GM12874 (cell line): Measurements from ENCODE around the gene IL10RB.

Source experiments
- TF ChIP-seq, protein P1 (sequence below): IDR thresholded peaks from 2 replicates; pipeline ENCODE4 v1.5.1; 2011; ENCODE audit warnings: low read depth, mild to moderate bottlenecking, control low read depth, low read length, moderate library complexity; ENCODE audit not compliant: insufficient read depth

The IL10RB gene

DNA sequence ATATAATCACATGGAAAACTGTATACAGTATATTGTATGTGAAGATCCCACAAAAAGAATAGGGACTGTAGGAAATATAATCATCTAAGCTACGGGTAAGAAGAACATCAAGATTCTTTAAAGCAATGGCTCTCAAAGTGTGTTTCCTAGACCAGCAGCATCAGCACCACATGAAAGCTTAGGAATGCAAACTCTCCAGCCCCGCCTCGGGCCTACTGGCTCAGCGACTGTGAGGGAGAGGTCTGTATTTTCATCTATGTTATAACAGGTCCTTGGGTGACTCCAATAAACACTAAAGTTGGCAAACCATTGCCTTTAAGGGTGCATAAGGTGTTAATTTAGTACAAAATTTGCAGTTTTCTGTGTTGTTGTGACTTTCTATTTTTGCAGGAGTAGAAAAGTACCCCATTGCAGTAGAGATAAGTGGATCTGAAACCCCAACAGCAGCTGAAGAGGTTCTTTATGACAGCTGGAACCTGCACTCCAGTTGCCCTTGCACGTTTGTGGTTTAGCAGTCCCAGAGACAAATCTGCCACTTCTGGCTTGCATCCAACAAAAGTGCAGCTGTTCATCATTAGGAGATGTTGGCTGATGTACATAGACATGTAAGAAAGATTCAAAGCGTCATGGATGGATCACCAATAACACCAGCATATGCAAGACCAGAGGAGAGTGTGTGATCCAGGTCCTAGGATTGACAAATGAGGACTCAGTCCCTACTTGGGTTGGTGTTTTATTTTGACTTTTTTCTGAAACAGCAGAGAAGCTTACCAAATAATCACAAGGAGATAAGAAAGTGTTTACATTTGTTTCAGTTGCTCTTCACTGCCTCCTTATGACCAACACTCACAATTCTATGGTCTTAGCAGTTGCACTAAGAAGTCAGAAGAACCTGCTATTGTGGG is 42.7 kb downstream of the IL10RB start:
- TF ChIP-seq, protein P1, sequence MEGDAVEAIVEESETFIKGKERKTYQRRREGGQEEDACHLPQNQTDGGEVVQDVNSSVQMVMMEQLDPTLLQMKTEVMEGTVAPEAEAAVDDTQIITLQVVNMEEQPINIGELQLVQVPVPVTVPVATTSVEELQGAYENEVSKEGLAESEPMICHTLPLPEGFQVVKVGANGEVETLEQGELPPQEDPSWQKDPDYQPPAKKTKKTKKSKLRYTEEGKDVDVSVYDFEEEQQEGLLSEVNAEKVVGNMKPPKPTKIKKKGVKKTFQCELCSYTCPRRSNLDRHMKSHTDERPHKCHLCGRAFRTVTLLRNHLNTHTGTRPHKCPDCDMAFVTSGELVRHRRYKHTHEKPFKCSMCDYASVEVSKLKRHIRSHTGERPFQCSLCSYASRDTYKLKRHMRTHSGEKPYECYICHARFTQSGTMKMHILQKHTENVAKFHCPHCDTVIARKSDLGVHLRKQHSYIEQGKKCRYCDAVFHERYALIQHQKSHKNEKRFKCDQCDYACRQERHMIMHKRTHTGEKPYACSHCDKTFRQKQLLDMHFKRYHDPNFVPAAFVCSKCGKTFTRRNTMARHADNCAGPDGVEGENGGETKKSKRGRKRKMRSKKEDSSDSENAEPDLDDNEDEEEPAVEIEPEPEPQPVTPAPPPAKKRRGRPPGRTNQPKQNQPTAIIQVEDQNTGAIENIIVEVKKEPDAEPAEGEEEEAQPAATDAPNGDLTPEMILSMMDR: 0 out of 2 replicates have a peak, but pooled peaks have one; percentile 17

DNA sequence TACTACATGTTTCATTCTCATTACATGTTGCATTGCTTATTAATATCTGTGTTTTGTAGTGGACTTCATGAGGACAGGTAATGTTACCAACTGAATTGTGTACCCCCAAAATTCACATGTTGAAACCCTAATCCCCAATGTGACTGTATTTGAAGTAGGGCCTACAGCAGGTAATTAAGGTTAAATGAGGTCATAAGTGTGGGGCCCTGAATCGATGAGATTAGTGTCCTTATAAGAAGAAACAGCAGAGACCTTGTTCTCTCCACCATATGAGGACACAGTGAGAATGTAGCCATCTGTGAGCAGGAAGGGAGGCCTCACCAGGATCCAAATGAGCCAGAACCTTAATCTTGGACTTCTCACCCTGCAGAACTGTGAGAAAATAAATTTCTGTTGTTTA is 43.6 kb downstream of the IL10RB start:
- TF ChIP-seq, protein P1: no peak

DNA sequence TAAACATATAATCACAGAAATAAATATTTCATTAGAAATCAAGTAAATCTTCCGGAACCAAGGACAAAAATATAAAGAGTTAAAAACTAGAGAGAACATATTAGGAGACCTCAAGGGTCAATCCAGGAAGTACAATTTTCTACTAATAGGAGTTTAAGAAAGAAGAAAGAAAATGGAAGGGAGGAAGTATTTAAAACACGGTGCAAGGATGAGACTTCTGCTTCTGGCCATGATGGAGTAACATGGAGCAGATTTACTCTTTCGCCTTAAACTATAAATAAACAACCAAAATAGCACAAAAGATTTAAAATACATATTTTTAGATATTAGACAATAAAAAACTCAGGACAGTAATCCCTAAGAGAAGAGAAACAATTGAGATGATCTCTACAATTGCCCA is 46.0 kb downstream of the IL10RB start:
- TF ChIP-seq, protein P1: no peak

DNA sequence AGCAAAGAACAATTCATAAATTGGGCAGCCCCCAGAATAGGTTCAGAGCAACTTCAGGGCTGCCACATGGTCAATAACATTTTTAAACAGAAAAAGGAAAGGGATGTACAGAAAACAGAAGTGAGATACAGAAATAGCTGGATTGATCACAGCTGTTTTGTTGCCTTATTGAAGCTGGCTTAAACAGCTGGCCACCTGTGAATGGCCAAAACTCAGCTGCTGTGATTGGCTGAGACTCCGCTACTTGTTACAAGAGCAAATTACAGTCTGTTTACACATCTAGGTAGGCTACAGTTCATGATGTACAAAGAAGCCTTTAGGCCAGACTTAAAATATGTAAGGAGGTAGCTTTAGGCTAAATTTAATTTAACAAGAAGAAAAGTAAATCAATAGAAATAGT is 47.0 kb downstream of the IL10RB start:
- TF ChIP-seq, protein P1: no peak

DNA sequence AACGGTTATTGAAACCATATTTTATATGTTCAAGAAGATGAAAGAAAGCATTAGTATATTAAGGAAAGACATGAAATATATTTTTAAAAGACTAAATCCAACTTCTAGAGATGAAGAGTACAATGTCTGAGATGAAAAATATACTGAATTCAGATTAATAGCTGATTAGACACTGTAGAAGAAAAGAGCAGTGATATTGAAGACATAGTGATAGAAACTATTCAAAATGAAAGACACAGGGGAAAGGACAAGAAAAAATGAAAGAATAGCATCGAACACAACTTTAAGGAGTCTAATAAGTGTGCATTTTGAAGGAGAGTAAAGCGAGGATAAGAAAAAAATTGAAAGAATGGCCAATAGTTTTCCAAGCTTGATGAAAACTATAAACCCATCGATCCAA is 47.4 kb downstream of the IL10RB start:
- TF ChIP-seq, protein P1: no peak

DNA sequence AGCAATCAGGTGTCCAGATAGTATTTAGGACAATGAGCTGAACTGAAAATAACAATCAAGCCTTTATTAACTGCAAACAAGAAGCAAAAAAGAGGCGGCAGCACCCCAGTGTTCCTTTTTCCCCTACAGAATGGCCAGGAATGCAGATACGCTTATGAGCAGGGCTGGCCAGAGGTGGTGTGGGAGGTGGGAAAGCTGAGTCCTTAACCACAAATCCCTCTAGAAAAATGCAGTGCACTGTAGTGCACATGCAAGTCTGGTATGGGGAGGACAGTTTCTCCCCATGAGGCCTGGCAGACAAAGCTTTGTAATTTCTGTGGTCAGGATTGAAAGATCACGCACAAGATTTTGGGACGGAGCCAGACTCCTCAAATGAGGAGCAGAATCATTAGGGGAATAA is 47.9 kb downstream of the IL10RB start:
- TF ChIP-seq, protein P1: no peak

DNA sequence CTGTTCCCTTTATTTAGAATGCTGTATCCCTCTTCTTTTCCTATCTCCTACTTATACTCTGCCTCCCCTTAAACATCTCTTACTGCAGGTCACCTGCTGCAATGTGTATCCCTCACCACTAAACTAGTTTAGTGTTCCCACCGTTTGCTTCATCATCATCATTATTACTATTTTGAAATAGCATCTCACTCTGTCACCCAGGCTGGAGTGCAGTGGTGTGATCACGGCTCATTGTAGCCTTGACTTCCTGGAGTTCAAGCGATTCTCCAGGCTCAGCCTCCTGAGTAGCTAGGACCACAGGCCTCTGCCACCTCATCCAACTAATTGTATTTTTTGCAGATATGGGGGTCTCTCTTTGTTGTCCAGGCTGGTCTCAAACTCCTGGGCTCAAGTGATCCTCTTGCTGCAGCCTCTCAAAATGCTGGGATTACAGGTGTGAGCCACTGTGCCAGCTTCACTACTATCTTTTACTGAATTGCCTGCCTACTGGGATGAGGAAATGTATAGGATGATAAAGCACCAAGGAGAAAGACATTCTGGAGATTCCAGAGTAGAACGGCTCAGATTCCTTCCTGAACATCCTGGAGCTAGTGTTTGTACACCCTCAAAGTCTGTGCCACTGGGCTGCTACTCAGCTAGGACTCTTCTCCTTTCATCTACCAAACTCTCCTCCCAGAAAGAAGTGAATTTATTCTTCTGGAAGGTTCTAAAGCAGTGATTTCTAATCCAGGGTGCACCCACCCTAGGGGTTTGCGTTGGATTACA is 50.0 kb downstream of the IL10RB start:
- TF ChIP-seq, protein P1: no peak
